Measurements from ENCODE around the gene C1orf159. TPM values are rescaled to one million over a fixed set of nuclear protein-coding genes. Genes with fewer than 3 reads are reported as not detected.

Gene C1orf159
- total and polyA plus RNA-seq, 2 donors (not counting 1 experiment from before 2014, with no cell fraction given): 2.6 to 3.3 TPM

DNA sequence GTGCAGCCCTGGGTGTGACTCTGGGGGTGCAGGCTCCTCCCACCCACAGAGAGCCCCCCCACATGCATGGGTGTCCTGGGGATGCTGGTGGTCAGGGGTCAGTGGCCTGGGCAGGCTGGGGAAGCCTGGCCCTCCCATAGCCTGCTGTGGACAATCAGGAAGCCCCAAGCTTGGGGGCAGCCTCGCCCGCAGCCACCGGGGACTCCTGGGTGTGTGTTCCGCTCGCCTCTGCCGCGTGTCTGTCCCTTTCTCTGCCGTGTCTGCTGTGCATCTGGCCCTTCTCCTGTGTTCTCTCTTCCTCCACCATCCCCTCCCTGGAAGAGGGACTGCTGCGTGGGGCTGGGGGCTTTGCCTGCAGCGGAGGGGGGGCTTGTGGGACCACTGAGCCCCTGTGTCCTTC, 73.1 kb downstream of the C1orf159 start:
- no peaks in the 10 kb centered on the region for H3K79me2 ChIP-seq (ENCODE audit: control insufficient read depth, insufficient read depth, low read length)
- no peak overlapping the region for H3K9ac ChIP-seq (ENCODE audit: insufficient read depth, low read length)
- no peak overlapping the region for H3K4me2 ChIP-seq (ENCODE audit: extremely low read depth, insufficient read depth, low read length)
- H3K4me3 ChIP-seq (replicated peaks in 1 of 4; ENCODE audit: control extremely low read depth in 1 of 4, insufficient read depth in 1 of 4, low read depth in 3 of 4, low read length in 4 of 4): no peak overlapping the region
- H3K4me1 ChIP-seq (ENCODE audit: control insufficient read depth, extremely low read depth, insufficient read depth, low read length): peaks cover 7% of the 10 kb centered on the region
- no peaks in the 10 kb centered on the region for H3K27me3 ChIP-seq (ENCODE audit: control insufficient read depth, insufficient read depth, low read length)
- TF ChIP-seq EZH2 (IDR thresholded peaks at IDR 0.05; ENCODE audit: low read length, missing control alignments): no peak
- TF ChIP-seq, protein P1, sequence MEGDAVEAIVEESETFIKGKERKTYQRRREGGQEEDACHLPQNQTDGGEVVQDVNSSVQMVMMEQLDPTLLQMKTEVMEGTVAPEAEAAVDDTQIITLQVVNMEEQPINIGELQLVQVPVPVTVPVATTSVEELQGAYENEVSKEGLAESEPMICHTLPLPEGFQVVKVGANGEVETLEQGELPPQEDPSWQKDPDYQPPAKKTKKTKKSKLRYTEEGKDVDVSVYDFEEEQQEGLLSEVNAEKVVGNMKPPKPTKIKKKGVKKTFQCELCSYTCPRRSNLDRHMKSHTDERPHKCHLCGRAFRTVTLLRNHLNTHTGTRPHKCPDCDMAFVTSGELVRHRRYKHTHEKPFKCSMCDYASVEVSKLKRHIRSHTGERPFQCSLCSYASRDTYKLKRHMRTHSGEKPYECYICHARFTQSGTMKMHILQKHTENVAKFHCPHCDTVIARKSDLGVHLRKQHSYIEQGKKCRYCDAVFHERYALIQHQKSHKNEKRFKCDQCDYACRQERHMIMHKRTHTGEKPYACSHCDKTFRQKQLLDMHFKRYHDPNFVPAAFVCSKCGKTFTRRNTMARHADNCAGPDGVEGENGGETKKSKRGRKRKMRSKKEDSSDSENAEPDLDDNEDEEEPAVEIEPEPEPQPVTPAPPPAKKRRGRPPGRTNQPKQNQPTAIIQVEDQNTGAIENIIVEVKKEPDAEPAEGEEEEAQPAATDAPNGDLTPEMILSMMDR (conservative IDR thresholded peaks at IDR 0.05 in 1 of 2, IDR thresholded peaks at IDR 0.05 in 1 of 2; ENCODE audit: low read depth in 1 of 2, low read length in 2 of 2): no peak
- no peak overlapping the region for H2AFZ ChIP-seq (ENCODE audit: low read length)
- no peak for DNase-seq (ENCODE audit: low read depth in 2 of 2)
- peaks cover 9% of the 10 kb centered on the region for H3K36me3 ChIP-seq (ENCODE audit: control insufficient read depth, insufficient read depth, low read length)
- no peaks in the 10 kb centered on the region for H4K20me1 ChIP-seq (ENCODE audit: control insufficient read depth, extremely low read depth, insufficient read depth, low read length)
- H3K9me3 ChIP-seq (ENCODE audit: control insufficient read depth, insufficient read depth, low read depth, low read length): no peaks in the 10 kb centered on the region
- H3K27ac ChIP-seq (ENCODE audit: insufficient read depth, low read length): no peak overlapping the region

DNA sequence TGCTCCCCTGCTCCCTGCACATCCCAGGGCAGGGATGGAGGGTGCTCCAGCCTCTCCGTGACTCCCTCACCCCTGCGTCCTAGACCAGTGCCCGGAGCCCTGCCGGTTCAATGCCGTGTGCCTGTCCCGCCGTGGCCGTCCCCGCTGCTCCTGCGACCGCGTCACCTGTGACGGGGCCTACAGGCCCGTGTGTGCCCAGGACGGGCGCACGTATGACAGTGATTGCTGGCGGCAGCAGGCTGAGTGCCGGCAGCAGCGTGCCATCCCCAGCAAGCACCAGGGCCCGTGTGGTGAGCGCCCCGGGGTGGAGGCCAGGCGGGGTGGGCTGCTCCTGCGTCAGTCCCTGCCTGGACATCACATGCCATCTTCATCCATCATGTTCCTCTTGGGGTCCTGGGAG, 74.0 kb downstream of the C1orf159 start:
- no peaks in the 10 kb centered on the region for H4K20me1 ChIP-seq (ENCODE audit: control insufficient read depth, extremely low read depth, insufficient read depth, low read length)
- no peak for DNase-seq (ENCODE audit: low read depth in 2 of 2)
- H3K4me1 ChIP-seq (ENCODE audit: control insufficient read depth, extremely low read depth, insufficient read depth, low read length): peaks cover 7% of the 10 kb centered on the region
- no peak overlapping the region for H3K4me3 ChIP-seq (replicated peaks in 1 of 4; ENCODE audit: control extremely low read depth in 1 of 4, insufficient read depth in 1 of 4, low read depth in 3 of 4, low read length in 4 of 4)
- no peaks in the 10 kb centered on the region for H3K27me3 ChIP-seq (ENCODE audit: control insufficient read depth, insufficient read depth, low read length)
- H3K4me2 ChIP-seq (ENCODE audit: extremely low read depth, insufficient read depth, low read length): no peak overlapping the region
- H3K9me3 ChIP-seq (ENCODE audit: control insufficient read depth, insufficient read depth, low read depth, low read length): no peaks in the 10 kb centered on the region
- no peak overlapping the region for H2AFZ ChIP-seq (ENCODE audit: low read length)
- H3K36me3 ChIP-seq (ENCODE audit: control insufficient read depth, insufficient read depth, low read length): peaks cover 9% of the 10 kb centered on the region
- no peak overlapping the region for H3K27ac ChIP-seq (ENCODE audit: insufficient read depth, low read length)
- H3K79me2 ChIP-seq (ENCODE audit: control insufficient read depth, insufficient read depth, low read length): no peaks in the 10 kb centered on the region
- no peak overlapping the region for H3K9ac ChIP-seq (ENCODE audit: insufficient read depth, low read length)
- no peak for TF ChIP-seq EZH2 (IDR thresholded peaks at IDR 0.05; ENCODE audit: low read length, missing control alignments)
- TF ChIP-seq, protein P1 (conservative IDR thresholded peaks at IDR 0.05 in 1 of 2, IDR thresholded peaks at IDR 0.05 in 1 of 2; ENCODE audit: low read depth in 1 of 2, low read length in 2 of 2): no peak

DNA sequence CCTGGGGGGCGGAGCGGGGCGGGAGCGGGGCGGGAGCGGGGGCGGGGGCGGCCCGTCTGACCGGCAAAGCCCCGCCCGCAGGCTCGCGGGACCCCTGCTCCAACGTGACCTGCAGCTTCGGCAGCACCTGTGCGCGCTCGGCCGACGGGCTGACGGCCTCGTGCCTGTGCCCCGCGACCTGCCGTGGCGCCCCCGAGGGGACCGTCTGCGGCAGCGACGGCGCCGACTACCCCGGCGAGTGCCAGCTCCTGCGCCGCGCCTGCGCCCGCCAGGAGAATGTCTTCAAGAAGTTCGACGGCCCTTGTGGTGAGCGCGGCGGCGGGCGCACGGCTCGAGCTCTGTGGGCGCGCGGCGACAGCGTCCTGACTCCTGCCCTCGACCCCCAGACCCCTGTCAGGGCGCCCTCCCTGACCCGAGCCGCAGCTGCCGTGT, 74.8 kb downstream of the C1orf159 start:
- Histone ChIP-seq H2AFZ (ENCODE audit: low read length) (no peak overlapping the region), H3K27ac (ENCODE audit: insufficient read depth, low read length) (no peak overlapping the region), H3K9ac (ENCODE audit: insufficient read depth, low read length) (no peak overlapping the region), H4K20me1 (ENCODE audit: control insufficient read depth, extremely low read depth, insufficient read depth, low read length) (no peaks in the 10 kb centered on the region), H3K9me3 (ENCODE audit: control insufficient read depth, insufficient read depth, low read depth, low read length) (no peaks in the 10 kb centered on the region), H3K36me3 (ENCODE audit: control insufficient read depth, insufficient read depth, low read length) (peaks cover 9% of the 10 kb centered on the region), H3K4me2 (ENCODE audit: extremely low read depth, insufficient read depth, low read length) (no peak overlapping the region), H3K4me3 (replicated peaks in 1 of 4; ENCODE audit: control extremely low read depth in 1 of 4, insufficient read depth in 1 of 4, low read depth in 3 of 4, low read length in 4 of 4) (no peak overlapping the region), H3K27me3 (ENCODE audit: control insufficient read depth, insufficient read depth, low read length) (no peaks in the 10 kb centered on the region), H3K4me1 (ENCODE audit: control insufficient read depth, extremely low read depth, insufficient read depth, low read length) (peaks cover 7% of the 10 kb centered on the region), H3K79me2 (ENCODE audit: control insufficient read depth, insufficient read depth, low read length) (no peaks in the 10 kb centered on the region)
- no peak for DNase-seq (ENCODE audit: low read depth in 2 of 2)
- no peak for TF ChIP-seq EZH2 (IDR thresholded peaks at IDR 0.05; ENCODE audit: low read length, missing control alignments)
- TF ChIP-seq, protein P1 (conservative IDR thresholded peaks at IDR 0.05 in 1 of 2, IDR thresholded peaks at IDR 0.05 in 1 of 2; ENCODE audit: low read depth in 1 of 2, low read length in 2 of 2): no peak
